Mucosa of stomach (tissue), 1 donor: ENCODE measurements around the gene NOS1AP.
"Not testable (repeated sequence)": the region's sequence is repeated elsewhere in the genome, so short reads cannot be mapped to it uniquely, and the experiment has no call there.

Experiments
- H3K27me3 ChIP-seq: one replicate; pipeline ENCODE4 v1.7.0; 2013; ENCODE audit warnings: mild to moderate bottlenecking, low read length; ENCODE audit not compliant: control insufficient read depth, insufficient read depth
- H3K36me3 ChIP-seq: one replicate; pipeline ENCODE4 v1.7.0; 2013; ENCODE audit warnings: low read length; ENCODE audit not compliant: control insufficient read depth, insufficient read depth
- H3K4me1 ChIP-seq: one replicate; pipeline ENCODE4 v1.7.0; 2013; ENCODE audit warnings: mild to moderate bottlenecking, low read length; ENCODE audit not compliant: control insufficient read depth, insufficient read depth
- H3K4me3 ChIP-seq: one replicate; pipeline ENCODE4 v1.7.0; 2013; ENCODE audit warnings: low read length
- H3K9ac ChIP-seq: one replicate; pipeline ENCODE4 v1.7.0; 2013; ENCODE audit warnings: mild to moderate bottlenecking, low read length, moderate library complexity
- H3K9me3 ChIP-seq: one replicate; pipeline ENCODE4 v1.7.0; 2013; ENCODE audit warnings: mild to moderate bottlenecking, low read length, moderate library complexity; ENCODE audit not compliant: control insufficient read depth
- donor health status: Pancreatic carcinoma.

Gene NOS1AP

GRCh38 chr1:162035241-162035640 lies 34.2 kb upstream of the NOS1AP start:
- no peaks in the 10 kb centered on the region for H3K9me3 ChIP-seq
- no peak overlapping the region for H3K9ac ChIP-seq
- H3K27me3 ChIP-seq: peaks cover 18% of the 10 kb centered on the region
- no peaks in the 10 kb centered on the region for H3K36me3 ChIP-seq
- no peaks in the 10 kb centered on the region for H3K4me1 ChIP-seq
- H3K4me3 ChIP-seq: no peak overlapping the region

- Histone ChIP-seq H3K27me3 (peaks cover 14% of the 10 kb centered on the region), H3K9me3 (no peaks in the 10 kb centered on the region), H3K36me3 (no peaks in the 10 kb centered on the region), H3K9ac (no peak overlapping the region), H3K4me1 (no peaks in the 10 kb centered on the region), H3K4me3 (no peak overlapping the region)
Observed at GRCh38 chr1:162036163-162036562, 33.3 kb upstream of the NOS1AP start.

- peaks cover 14% of the 10 kb centered on the region for H3K27me3 ChIP-seq
- no peak overlapping the region for H3K4me3 ChIP-seq
- no peaks in the 10 kb centered on the region for H3K36me3 ChIP-seq
- no peaks in the 10 kb centered on the region for H3K9me3 ChIP-seq
- no peaks in the 10 kb centered on the region for H3K4me1 ChIP-seq
- H3K9ac ChIP-seq: no peak overlapping the region
Observed at GRCh38 chr1:162038624-162039023, 30.9 kb upstream of the NOS1AP start.

- Histone ChIP-seq H3K9me3 (no peaks in the 10 kb centered on the region), H3K36me3 (no peaks in the 10 kb centered on the region)
Observed at GRCh38 chr1:162040001-162040400, 29.5 kb upstream of the NOS1AP start.

GRCh38 chr1:162040657-162041056 lies 28.8 kb upstream of the NOS1AP start:
- no peak overlapping the region for H3K4me3 ChIP-seq
- no peaks in the 10 kb centered on the region for H3K36me3 ChIP-seq
- H3K9ac ChIP-seq: no peak overlapping the region
- H3K27me3 ChIP-seq: peaks cover 6% of the 10 kb centered on the region
- H3K9me3 ChIP-seq: no peaks in the 10 kb centered on the region
- no peaks in the 10 kb centered on the region for H3K4me1 ChIP-seq

More at GRCh38 chr1:162040001-162040400, 29.5 kb upstream of the NOS1AP start:
- Histone ChIP-seq H3K4me3 (no peak overlapping the region), H3K27me3 (peaks cover 11% of the 10 kb centered on the region), H3K4me1 (no peaks in the 10 kb centered on the region), H3K9ac (no peak overlapping the region)

- Histone ChIP-seq H3K4me1 (no peaks in the 10 kb centered on the region), H3K9ac (no peak overlapping the region), H3K36me3 (no peaks in the 10 kb centered on the region), H3K9me3 (no peaks in the 10 kb centered on the region), H3K27me3 (peaks cover 3% of the 10 kb centered on the region), H3K4me3 (no peak overlapping the region)
Observed at GRCh38 chr1:162042361-162042760, 27.1 kb upstream of the NOS1AP start.

- Histone ChIP-seq H3K27me3 (no peaks in the 10 kb centered on the region), H3K9me3 (no peaks in the 10 kb centered on the region), H3K9ac (no peak overlapping the region), H3K4me1 (no peaks in the 10 kb centered on the region), H3K4me3 (no peak overlapping the region), H3K36me3 (no peaks in the 10 kb centered on the region)
Observed at GRCh38 chr1:162046921-162047320, 22.6 kb upstream of the NOS1AP start.

GRCh38 chr1:162053949-162054348 lies 15.5 kb upstream of the NOS1AP start:
- H3K36me3 ChIP-seq, H3K4me1 ChIP-seq, H3K9ac ChIP-seq, H3K9me3 ChIP-seq, H3K27me3 ChIP-seq, H3K4me3 ChIP-seq: not testable (repeated sequence)

GRCh38 chr1:162055062-162055461 lies 14.4 kb upstream of the NOS1AP start:
- Histone ChIP-seq H3K9ac (no peak overlapping the region), H3K27me3 (no peaks in the 10 kb centered on the region), H3K9me3 (no peaks in the 10 kb centered on the region), H3K4me1 (peaks cover 8% of the 10 kb centered on the region), H3K36me3 (no peaks in the 10 kb centered on the region), H3K4me3 (no peak overlapping the region)

- H3K9ac ChIP-seq: no peak overlapping the region
- no peaks in the 10 kb centered on the region for H3K9me3 ChIP-seq
- no peak overlapping the region for H3K4me3 ChIP-seq
- no peaks in the 10 kb centered on the region for H3K36me3 ChIP-seq
- H3K4me1 ChIP-seq: peaks cover 8% of the 10 kb centered on the region
- no peaks in the 10 kb centered on the region for H3K27me3 ChIP-seq
Observed at GRCh38 chr1:162056043-162056442, 13.4 kb upstream of the NOS1AP start.

GRCh38 chr1:162056579-162056978 lies 12.9 kb upstream of the NOS1AP start:
- Histone ChIP-seq H3K36me3 (no peaks in the 10 kb centered on the region), H3K9ac (no peak overlapping the region), H3K4me1 (peaks cover 8% of the 10 kb centered on the region), H3K27me3 (no peaks in the 10 kb centered on the region), H3K9me3 (no peaks in the 10 kb centered on the region), H3K4me3 (no peak overlapping the region)

- Histone ChIP-seq H3K27me3 (no peaks in the 10 kb centered on the region), H3K9ac (no peak overlapping the region), H3K4me1 (peaks cover 6% of the 10 kb centered on the region), H3K9me3 (no peaks in the 10 kb centered on the region), H3K36me3 (no peaks in the 10 kb centered on the region), H3K4me3 (no peak overlapping the region)
Observed at GRCh38 chr1:162059721-162060120, 9.8 kb upstream of the NOS1AP start.

- no peaks in the 10 kb centered on the region for H3K27me3 ChIP-seq
- no peaks in the 10 kb centered on the region for H3K9me3 ChIP-seq
- H3K36me3 ChIP-seq: no peaks in the 10 kb centered on the region
- no peaks in the 10 kb centered on the region for H3K4me1 ChIP-seq
- no peak overlapping the region for H3K4me3 ChIP-seq
- H3K9ac ChIP-seq: no peak overlapping the region
Observed at GRCh38 chr1:162060314-162060713, 9.2 kb upstream of the NOS1AP start.
